Neural progenitor cell (in vitro differentiated cells): ENCODE data around the gene INPP5K. TPM values are rescaled to one million over a fixed set of nuclear protein-coding genes. Genes with fewer than 3 reads are reported as not detected.

Source experiments
- DNase-seq: peaks from one replicate; pipeline ENCODE4 v3.0.0-alpha.2; 2016; ENCODE audit warnings: low spot score
- H2AFZ ChIP-seq: fragments of 200-600 bp; sonication (generic); replicated peaks from 2 replicates; pipeline ENCODE4 v1.6.1; 2016; ENCODE audit warnings: antibody characterized with exemption
- H3F3A ChIP-seq: fragments of 200-600 bp; sonication (generic); 2 replicates; pipeline ENCODE4 v1.6.1; 2016; ENCODE audit warnings: antibody characterized with exemption, low read depth
- H3K27ac ChIP-seq: fragments of 200-600 bp; sonication (generic); 2 replicates; pipeline ENCODE4 v1.5.1; 2016; ENCODE audit warnings: mild to moderate bottlenecking
- H3K27me3 ChIP-seq: fragments of 200-600 bp; sonication (generic); 2 replicates; pipeline ENCODE4 v1.6.1; 2016; ENCODE audit warnings: mild to moderate bottlenecking, moderate library complexity
- H3K36me3 ChIP-seq: fragments of 200-600 bp; sonication (generic); 2 replicates; pipeline ENCODE4 v1.5.1; 2016
- H3K4me1 ChIP-seq: fragments of 200-600 bp; sonication (generic); 2 replicates; pipeline ENCODE4 v1.6.1; 2016; ENCODE audit warnings: mixed run types
- H3K4me2 ChIP-seq: fragments of 200-600 bp; sonication (generic); 2 replicates; pipeline ENCODE4 v1.6.1; 2016
- H3K4me3 ChIP-seq: fragments of 200-600 bp; sonication (generic); 2 replicates; pipeline ENCODE4 v1.5.1; 2016
- H3K79me2 ChIP-seq: fragments of 200-600 bp; sonication (generic); 2 replicates; pipeline ENCODE4 v1.6.1; 2016; ENCODE audit warnings: low read depth
- H3K9ac ChIP-seq: fragments of 200-600 bp; sonication (generic); 2 replicates; pipeline ENCODE4 v1.6.1; 2016
- H3K9me3 ChIP-seq: fragments of 200-600 bp; sonication (generic); 2 replicates; pipeline ENCODE4 v1.5.1; 2016; ENCODE audit warnings: low read depth
- H4K20me1 ChIP-seq: fragments of 200-600 bp; sonication (generic); 2 replicates; pipeline ENCODE4 v1.6.1; 2016; ENCODE audit warnings: low read depth
- H3K27ac Mint-ChIP-seq: 3 replicates; pipeline ENCODE4 v1.8.0; 2021; ENCODE audit warnings: mixed read lengths
- H3K27me3 Mint-ChIP-seq: 2 replicates; pipeline ENCODE4 v1.8.0; 2022; ENCODE audit warnings: low read depth, mild to moderate bottlenecking, inconsistent platforms, moderate library complexity, mixed read lengths; ENCODE audit not compliant: insufficient read depth
- H3K36me3 Mint-ChIP-seq: 3 replicates; pipeline ENCODE4 v1.8.0; 2021; ENCODE audit warnings: mixed read lengths
- H3K4me1 Mint-ChIP-seq: 3 replicates; pipeline ENCODE4 v1.8.0; 2021; ENCODE audit warnings: mixed read lengths
- H3K4me3 Mint-ChIP-seq: 3 replicates; pipeline ENCODE4 v1.8.0; 2021; ENCODE audit warnings: mild to moderate bottlenecking, moderate library complexity, mixed read lengths
- H3K9me3 Mint-ChIP-seq: 3 replicates; pipeline ENCODE4 v1.8.0; 2020; ENCODE audit warnings: mixed read lengths
- EZH2 ChIP-seq: fragments of 200-600 bp; sonication (generic); IDR thresholded peaks from 2 replicates; pipeline ENCODE4 v1.6.1; 2017; ENCODE audit warnings: antibody characterized with exemption, mild to moderate bottlenecking, moderate library complexity
- EZH2phosphoT487 ChIP-seq: fragments of 200-600 bp; sonication (generic); IDR thresholded peaks from 2 replicates; pipeline ENCODE4 v1.6.1; 2017; ENCODE audit warnings: antibody characterized with exemption
- total RNA-seq: library from RNA; depleted of rRNA; stranded (reverse); fragments of >200 nt; gene quantifications from 2 replicates; pipeline ENCODE4 v1.2.3, GENCODE V29; 2015; ENCODE audit warnings: low replicate concordance
- TF ChIP-seq, protein P1 (sequence below): fragments of 200-600 bp; sonication (generic); IDR thresholded peaks from 2 replicates; pipeline ENCODE4 v1.5.1; 2017; ENCODE audit warnings: antibody characterized with exemption, mild to moderate bottlenecking

INPP5K gene
- total RNA-seq, 1 donor from 2014 or later: 11.7 TPM

DNA sequence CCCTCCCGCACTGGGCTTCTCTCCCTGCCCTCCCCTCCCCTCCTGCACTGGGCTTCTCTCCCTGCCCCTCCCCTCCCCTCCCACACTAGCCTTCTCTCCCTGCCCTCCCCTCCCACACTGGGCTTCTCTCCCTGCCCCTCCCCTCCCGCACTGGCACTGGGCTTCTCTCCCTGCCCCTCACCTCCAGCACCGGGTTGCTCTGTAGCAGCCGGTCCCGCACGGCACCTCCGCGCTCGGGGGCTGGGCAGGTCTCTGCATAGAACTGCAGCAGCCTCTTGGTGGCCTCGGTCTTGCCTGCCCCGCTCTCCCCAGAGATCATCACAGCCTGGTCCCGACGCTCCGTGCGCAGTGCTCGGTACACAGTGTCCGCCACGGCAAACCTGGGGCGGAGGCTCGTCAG is 33.7 kb downstream of the INPP5K start:
- Mint-ChIP-seq H3K27me3 (peaks cover 4% of the 10 kb centered on the region), H3K36me3 (peaks cover 11% of the 10 kb centered on the region), H3K4me1 (peaks cover 19% of the 10 kb centered on the region), H3K4me3 (no peak overlapping the region), H3K27ac (no peak overlapping the region), H3K9me3 (no peaks in the 10 kb centered on the region)
- H3K9ac ChIP-seq: no peak overlapping the region
- DNase-seq: no peak
- H3K4me1 ChIP-seq: peaks cover 14% of the 10 kb centered on the region
- no peak overlapping the region for H2AFZ ChIP-seq
- peaks cover 32% of the 10 kb centered on the region for H3F3A ChIP-seq
- no peaks in the 10 kb centered on the region for H3K36me3 ChIP-seq
- peaks cover 8% of the 10 kb centered on the region for H4K20me1 ChIP-seq
- no peaks in the 10 kb centered on the region for H3K9me3 ChIP-seq
- TF ChIP-seq EZH2phosphoT487: no peak
- no peak overlapping the region for H3K4me2 ChIP-seq
- H3K4me3 ChIP-seq: no peak overlapping the region
- no peak overlapping the region for H3K27ac ChIP-seq
- H3K27me3 ChIP-seq: peaks cover 20% of the 10 kb centered on the region
- no peaks in the 10 kb centered on the region for H3K79me2 ChIP-seq

DNA sequence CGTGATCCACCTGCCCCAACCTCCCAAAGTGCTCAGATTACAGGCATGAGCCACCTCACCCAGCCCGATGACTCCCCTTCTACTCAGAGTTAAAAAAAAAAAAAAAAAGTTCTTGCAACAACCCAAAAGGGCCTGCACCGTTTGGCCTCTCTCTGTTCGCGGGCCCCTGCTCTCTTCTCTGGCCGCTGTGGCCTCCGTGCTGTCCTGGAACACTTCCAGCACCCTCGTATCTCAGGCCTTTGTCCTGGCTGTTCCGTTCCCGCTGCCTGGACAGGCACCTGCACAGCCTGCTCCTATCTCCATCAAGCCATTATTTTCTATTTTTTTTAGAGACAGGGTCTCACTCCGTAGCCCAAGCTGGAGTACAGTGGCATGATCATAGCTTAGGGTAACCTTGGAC is 34.7 kb downstream of the INPP5K start:
- H3K36me3 ChIP-seq: no peaks in the 10 kb centered on the region
- Mint-ChIP-seq H3K9me3 (no peaks in the 10 kb centered on the region), H3K27me3 (peaks cover 2% of the 10 kb centered on the region), H3K4me1 (peaks cover 14% of the 10 kb centered on the region), H3K36me3 (peaks cover 11% of the 10 kb centered on the region), H3K27ac (peak overlapping the region; percentile 66), H3K4me3 (peak overlapping the region; percentile 18)
- H3K79me2 ChIP-seq: no peaks in the 10 kb centered on the region
- peaks cover 10% of the 10 kb centered on the region for H3K27me3 ChIP-seq
- H3K9me3 ChIP-seq: no peaks in the 10 kb centered on the region
- DNase-seq: no peak
- H3K4me2 ChIP-seq: no peak overlapping the region
- peaks cover 8% of the 10 kb centered on the region for H4K20me1 ChIP-seq
- H2AFZ ChIP-seq: no peak overlapping the region
- no peak overlapping the region for H3K9ac ChIP-seq
- TF ChIP-seq EZH2 (no peak), EZH2phosphoT487 (no peak)
- TF ChIP-seq, protein P1, sequence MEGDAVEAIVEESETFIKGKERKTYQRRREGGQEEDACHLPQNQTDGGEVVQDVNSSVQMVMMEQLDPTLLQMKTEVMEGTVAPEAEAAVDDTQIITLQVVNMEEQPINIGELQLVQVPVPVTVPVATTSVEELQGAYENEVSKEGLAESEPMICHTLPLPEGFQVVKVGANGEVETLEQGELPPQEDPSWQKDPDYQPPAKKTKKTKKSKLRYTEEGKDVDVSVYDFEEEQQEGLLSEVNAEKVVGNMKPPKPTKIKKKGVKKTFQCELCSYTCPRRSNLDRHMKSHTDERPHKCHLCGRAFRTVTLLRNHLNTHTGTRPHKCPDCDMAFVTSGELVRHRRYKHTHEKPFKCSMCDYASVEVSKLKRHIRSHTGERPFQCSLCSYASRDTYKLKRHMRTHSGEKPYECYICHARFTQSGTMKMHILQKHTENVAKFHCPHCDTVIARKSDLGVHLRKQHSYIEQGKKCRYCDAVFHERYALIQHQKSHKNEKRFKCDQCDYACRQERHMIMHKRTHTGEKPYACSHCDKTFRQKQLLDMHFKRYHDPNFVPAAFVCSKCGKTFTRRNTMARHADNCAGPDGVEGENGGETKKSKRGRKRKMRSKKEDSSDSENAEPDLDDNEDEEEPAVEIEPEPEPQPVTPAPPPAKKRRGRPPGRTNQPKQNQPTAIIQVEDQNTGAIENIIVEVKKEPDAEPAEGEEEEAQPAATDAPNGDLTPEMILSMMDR: no peak
- peaks cover 9% of the 10 kb centered on the region for H3K4me1 ChIP-seq
- H3K27ac ChIP-seq: no peak overlapping the region
- peaks cover 23% of the 10 kb centered on the region for H3F3A ChIP-seq
- H3K4me3 ChIP-seq: no peak overlapping the region

DNA sequence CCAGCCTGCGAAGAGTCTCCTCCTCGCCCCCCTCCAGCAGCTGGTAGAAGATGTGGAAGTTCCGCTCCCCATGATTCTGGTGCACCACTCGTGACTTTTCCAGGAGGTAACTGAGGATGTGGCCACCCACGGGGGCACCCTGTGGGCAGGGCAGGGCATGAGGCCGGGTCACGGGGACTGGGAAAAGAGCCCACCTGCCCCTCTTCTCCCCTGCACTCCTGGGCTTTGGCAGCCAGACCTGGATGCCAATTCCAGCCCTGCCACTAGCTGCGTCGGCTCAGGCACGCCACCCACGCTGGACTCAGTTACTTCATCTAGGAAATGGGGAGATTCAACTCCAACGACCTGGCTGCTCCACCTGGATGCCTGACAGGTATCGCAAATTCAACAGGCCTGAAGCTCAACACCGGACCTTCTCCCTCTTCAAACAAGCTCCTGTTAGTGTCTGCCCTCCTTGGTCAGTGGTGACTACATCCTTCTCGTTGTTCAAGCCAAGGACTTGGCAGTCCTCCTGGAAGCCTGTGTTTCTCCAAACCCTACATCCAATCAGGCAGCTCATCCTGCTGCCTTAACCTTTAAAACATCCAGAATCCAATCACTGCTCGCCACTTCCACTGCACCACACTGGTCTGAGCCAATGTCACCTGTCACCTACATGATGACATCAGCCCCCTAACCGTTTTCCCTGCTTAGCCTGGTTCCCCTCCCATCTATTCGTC is 35.5 kb downstream of the INPP5K start:
- Mint-ChIP-seq H3K27ac (peak overlapping the region; percentile 8), H3K4me1 (peaks cover 14% of the 10 kb centered on the region), H3K27me3 (peaks cover 2% of the 10 kb centered on the region), H3K9me3 (no peaks in the 10 kb centered on the region), H3K36me3 (peaks cover 11% of the 10 kb centered on the region), H3K4me3 (no peak overlapping the region)
- H3K36me3 ChIP-seq: no peaks in the 10 kb centered on the region
- H3K79me2 ChIP-seq: no peaks in the 10 kb centered on the region
- H3F3A ChIP-seq: peaks cover 14% of the 10 kb centered on the region
- no peak for TF ChIP-seq EZH2
- no peak for TF ChIP-seq EZH2phosphoT487
- TF ChIP-seq, protein P1: no peak
- H3K27me3 ChIP-seq: peaks cover 2% of the 10 kb centered on the region
- H3K27ac ChIP-seq: no peak overlapping the region
- no peak overlapping the region for H3K4me3 ChIP-seq
- H4K20me1 ChIP-seq: peaks cover 5% of the 10 kb centered on the region
- no peak overlapping the region for H3K4me2 ChIP-seq
- no peak overlapping the region for H2AFZ ChIP-seq
- DNase-seq: no peak
- H3K9me3 ChIP-seq: no peaks in the 10 kb centered on the region
- peaks cover 9% of the 10 kb centered on the region for H3K4me1 ChIP-seq
- H3K9ac ChIP-seq: no peak overlapping the region

DNA sequence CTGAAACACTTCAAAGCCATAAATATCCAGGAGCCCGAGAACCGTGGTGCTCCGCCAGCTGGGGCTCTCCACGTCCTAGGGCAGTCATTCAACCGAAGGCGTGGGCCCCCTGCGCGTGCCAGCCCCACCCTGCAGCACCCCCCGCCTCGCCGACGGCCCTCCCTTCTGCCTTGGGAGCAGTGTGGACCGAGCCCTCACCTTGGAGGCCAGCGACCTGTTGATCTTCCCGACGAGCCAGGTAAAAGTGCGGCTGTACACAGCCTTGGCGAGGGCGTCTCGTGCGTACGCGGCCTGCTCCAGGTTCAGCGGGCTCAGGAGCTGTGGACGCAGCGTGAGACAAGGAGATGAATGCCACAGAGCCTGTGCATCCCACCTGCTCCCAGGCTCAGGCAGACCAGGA is 38.0 kb downstream of the INPP5K start:
- Histone ChIP-seq H3K4me2 (no peak overlapping the region), H3K9me3 (no peaks in the 10 kb centered on the region), H3K4me1 (no peaks in the 10 kb centered on the region), H3K9ac (no peak overlapping the region), H3K27ac (no peak overlapping the region), H3K4me3 (no peak overlapping the region), H4K20me1 (no peaks in the 10 kb centered on the region), H3F3A (no peaks in the 10 kb centered on the region), H3K36me3 (no peaks in the 10 kb centered on the region), H3K79me2 (no peaks in the 10 kb centered on the region), H2AFZ (no peak overlapping the region), H3K27me3 (no peaks in the 10 kb centered on the region)
- peaks cover 15% of the 10 kb centered on the region for H3K4me1 Mint-ChIP-seq
- H3K36me3 Mint-ChIP-seq: peaks cover 10% of the 10 kb centered on the region
- no peak for TF ChIP-seq EZH2
- TF ChIP-seq, protein P1: no peak
- no peak for TF ChIP-seq EZH2phosphoT487
- no peaks in the 10 kb centered on the region for H3K9me3 Mint-ChIP-seq
- DNase-seq: no peak
- peaks cover 2% of the 10 kb centered on the region for H3K27me3 Mint-ChIP-seq
- H3K4me3 Mint-ChIP-seq: no peak overlapping the region
- H3K27ac Mint-ChIP-seq: no peak overlapping the region
